ENCODE measurements around the gene FXYD3.

DNA sequence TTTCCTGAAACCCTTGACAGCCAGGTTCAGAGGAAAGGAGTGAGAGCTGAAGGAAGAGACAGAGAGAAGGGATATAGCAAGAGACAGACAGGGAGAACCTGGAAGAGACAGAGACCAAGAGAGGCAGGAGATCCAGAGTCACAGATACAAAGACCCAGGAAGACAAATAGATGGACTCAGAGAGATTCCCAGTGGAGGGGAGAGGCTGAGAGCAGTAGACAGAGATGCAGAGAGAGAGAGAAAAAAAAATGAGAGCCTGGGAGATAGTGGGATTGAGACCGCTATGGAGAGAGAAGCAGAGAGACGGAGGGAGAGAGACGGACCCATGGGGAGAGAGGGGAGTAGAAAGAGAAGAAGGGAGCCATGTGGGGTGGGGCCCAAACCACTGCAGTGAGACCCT is 28.2 kb downstream of the FXYD3 start:
- TF ChIP-seq SMC3 (conservative IDR thresholded peaks at IDR 0.05; ENCODE audit: poor library complexity), result no peak
- TF ChIP-seq, protein P1, sequence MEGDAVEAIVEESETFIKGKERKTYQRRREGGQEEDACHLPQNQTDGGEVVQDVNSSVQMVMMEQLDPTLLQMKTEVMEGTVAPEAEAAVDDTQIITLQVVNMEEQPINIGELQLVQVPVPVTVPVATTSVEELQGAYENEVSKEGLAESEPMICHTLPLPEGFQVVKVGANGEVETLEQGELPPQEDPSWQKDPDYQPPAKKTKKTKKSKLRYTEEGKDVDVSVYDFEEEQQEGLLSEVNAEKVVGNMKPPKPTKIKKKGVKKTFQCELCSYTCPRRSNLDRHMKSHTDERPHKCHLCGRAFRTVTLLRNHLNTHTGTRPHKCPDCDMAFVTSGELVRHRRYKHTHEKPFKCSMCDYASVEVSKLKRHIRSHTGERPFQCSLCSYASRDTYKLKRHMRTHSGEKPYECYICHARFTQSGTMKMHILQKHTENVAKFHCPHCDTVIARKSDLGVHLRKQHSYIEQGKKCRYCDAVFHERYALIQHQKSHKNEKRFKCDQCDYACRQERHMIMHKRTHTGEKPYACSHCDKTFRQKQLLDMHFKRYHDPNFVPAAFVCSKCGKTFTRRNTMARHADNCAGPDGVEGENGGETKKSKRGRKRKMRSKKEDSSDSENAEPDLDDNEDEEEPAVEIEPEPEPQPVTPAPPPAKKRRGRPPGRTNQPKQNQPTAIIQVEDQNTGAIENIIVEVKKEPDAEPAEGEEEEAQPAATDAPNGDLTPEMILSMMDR (IDR thresholded peaks at IDR 0.05; ENCODE audit: poor library complexity, severe bottlenecking), result no peak
- no peak for TF ChIP-seq EZH2 (IDR thresholded peaks at IDR 0.05; ENCODE audit: borderline replicate concordance, insufficient read depth, low read length, poor library complexity, severe bottlenecking)
